Loucy (cell line): ENCODE measurements around the gene EBI3.
"Not testable (repeated sequence)": the region's sequence is repeated elsewhere in the genome, so short reads cannot be mapped to it uniquely, and the experiment has no call there.

Experiments
- H2AFZ ChIP-seq: fragments of 200-600 bp; sonication (generic); 2 replicates; pipeline ENCODE4 v1.6.0; 2016; ENCODE audit warnings: antibody characterized with exemption, mild to moderate bottlenecking, low read length, moderate library complexity
- H3F3A ChIP-seq: fragments of 200-600 bp; 2 replicates; pipeline ENCODE4 v1.6.0; 2016; ENCODE audit warnings: antibody characterized with exemption, low read depth, mild to moderate bottlenecking
- H3K27me3 ChIP-seq: fragments of 200-600 bp; sonication (generic); 2 replicates; pipeline ENCODE4 v1.6.1; 2014; ENCODE audit warnings: low read length, mild to moderate bottlenecking; ENCODE audit not compliant: insufficient read depth, poor library complexity, severe bottlenecking
- H3K36me3 ChIP-seq: fragments of 200-600 bp; sonication (generic); 2 replicates; pipeline ENCODE4 v1.6.1; 2016; ENCODE audit warnings: low read length; ENCODE audit not compliant: insufficient read depth
- H3K4me1 ChIP-seq: fragments of 200-600 bp; sonication (generic); 2 replicates; pipeline ENCODE4 v1.5.1; 2014; ENCODE audit warnings: low read length, mild to moderate bottlenecking; ENCODE audit not compliant: insufficient read depth, poor library complexity, severe bottlenecking
- H3K4me2 ChIP-seq: fragments of 200-600 bp; sonication (generic); 2 replicates; pipeline ENCODE4 v1.6.0; 2014; ENCODE audit warnings: antibody characterized with exemption, low read length, low read depth, mild to moderate bottlenecking; ENCODE audit not compliant: poor library complexity, severe bottlenecking
- H3K4me3 ChIP-seq: fragments of 200-600 bp; sonication (generic); 2 replicates; pipeline ENCODE4 v1.5.1; 2014; ENCODE audit warnings: low read length, mild to moderate bottlenecking, mixed read lengths; ENCODE audit not compliant: poor library complexity, severe bottlenecking
- H3K79me2 ChIP-seq: fragments of 200-600 bp; sonication (generic); 2 replicates; pipeline ENCODE4 v1.6.1; 2014; ENCODE audit warnings: low read length; ENCODE audit not compliant: insufficient read depth
- H3K9ac ChIP-seq: fragments of 200-600 bp; sonication (generic); 2 replicates; pipeline ENCODE4 v1.6.0; 2014; ENCODE audit warnings: mild to moderate bottlenecking, low read depth, low read length, moderate library complexity; ENCODE audit not compliant: poor library complexity, severe bottlenecking
- H3K9me2 ChIP-seq: fragments of 200-600 bp; sonication (generic); replicated peaks from 2 replicates; pipeline ENCODE4 v1.6.1; 2016; ENCODE audit warnings: low read depth, low read length, mixed read lengths
- H3K9me3 ChIP-seq: fragments of 200-600 bp; sonication (generic); 2 replicates; pipeline ENCODE4 v1.6.1; 2014; ENCODE audit warnings: mild to moderate bottlenecking, antibody characterized with exemption, low read length, low read depth; ENCODE audit not compliant: insufficient read depth
- H4K20me1 ChIP-seq: fragments of 200-600 bp; sonication (generic); 2 replicates; pipeline ENCODE4 v1.6.0; 2014; ENCODE audit warnings: antibody characterized with exemption, low read length, mild to moderate bottlenecking; ENCODE audit not compliant: insufficient read depth, poor library complexity, severe bottlenecking
- EZH2phosphoT487 ChIP-seq: fragments of 200-600 bp; IDR thresholded peaks from 2 replicates; pipeline ENCODE4 v1.6.1; 2018; ENCODE audit warnings: antibody characterized with exemption, mild to moderate bottlenecking, moderate library complexity, borderline replicate concordance
- TF ChIP-seq, protein P1 (sequence below): fragments of 200-600 bp; sonication (generic); conservative IDR thresholded peaks from 2 replicates; pipeline ENCODE4 v1.5.1; 2014; ENCODE audit warnings: mild to moderate bottlenecking, antibody characterized with exemption, low read length

Gene EBI3

DNA sequence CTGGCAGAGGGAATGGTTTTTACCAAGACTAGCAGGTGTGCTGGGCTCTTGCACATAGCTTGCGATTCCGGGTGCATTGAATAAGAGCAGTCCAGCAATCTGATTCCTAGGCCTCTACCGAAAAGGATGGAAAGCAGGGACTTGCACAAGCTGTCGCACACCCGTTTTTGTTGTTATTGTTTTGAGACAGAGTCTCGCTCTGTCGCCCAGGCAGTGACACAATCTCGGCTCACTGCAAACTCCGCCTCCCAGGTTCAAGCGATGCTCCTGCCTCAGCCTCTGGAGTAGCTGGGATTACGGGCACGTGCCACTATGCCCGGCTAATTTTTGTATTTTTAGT lies 5.5 kb downstream of the EBI3 start:
- Histone ChIP-seq H3K27me3 (no peaks in the 10 kb centered on the region), H3K9me2 (no peaks in the 10 kb centered on the region), H3K4me1 (no peaks in the 10 kb centered on the region), H3F3A (no peaks in the 10 kb centered on the region), H3K4me2 (no peak overlapping the region), H3K79me2 (no peaks in the 10 kb centered on the region), H3K9me3 (no peaks in the 10 kb centered on the region), H4K20me1 (no peaks in the 10 kb centered on the region), H3K36me3 (no peaks in the 10 kb centered on the region), H3K4me3 (no peak overlapping the region), H2AFZ (no peak overlapping the region), H3K9ac (no peak overlapping the region)
- TF ChIP-seq, protein P1, sequence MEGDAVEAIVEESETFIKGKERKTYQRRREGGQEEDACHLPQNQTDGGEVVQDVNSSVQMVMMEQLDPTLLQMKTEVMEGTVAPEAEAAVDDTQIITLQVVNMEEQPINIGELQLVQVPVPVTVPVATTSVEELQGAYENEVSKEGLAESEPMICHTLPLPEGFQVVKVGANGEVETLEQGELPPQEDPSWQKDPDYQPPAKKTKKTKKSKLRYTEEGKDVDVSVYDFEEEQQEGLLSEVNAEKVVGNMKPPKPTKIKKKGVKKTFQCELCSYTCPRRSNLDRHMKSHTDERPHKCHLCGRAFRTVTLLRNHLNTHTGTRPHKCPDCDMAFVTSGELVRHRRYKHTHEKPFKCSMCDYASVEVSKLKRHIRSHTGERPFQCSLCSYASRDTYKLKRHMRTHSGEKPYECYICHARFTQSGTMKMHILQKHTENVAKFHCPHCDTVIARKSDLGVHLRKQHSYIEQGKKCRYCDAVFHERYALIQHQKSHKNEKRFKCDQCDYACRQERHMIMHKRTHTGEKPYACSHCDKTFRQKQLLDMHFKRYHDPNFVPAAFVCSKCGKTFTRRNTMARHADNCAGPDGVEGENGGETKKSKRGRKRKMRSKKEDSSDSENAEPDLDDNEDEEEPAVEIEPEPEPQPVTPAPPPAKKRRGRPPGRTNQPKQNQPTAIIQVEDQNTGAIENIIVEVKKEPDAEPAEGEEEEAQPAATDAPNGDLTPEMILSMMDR, result no peak
- TF ChIP-seq EZH2phosphoT487, result no peak

DNA sequence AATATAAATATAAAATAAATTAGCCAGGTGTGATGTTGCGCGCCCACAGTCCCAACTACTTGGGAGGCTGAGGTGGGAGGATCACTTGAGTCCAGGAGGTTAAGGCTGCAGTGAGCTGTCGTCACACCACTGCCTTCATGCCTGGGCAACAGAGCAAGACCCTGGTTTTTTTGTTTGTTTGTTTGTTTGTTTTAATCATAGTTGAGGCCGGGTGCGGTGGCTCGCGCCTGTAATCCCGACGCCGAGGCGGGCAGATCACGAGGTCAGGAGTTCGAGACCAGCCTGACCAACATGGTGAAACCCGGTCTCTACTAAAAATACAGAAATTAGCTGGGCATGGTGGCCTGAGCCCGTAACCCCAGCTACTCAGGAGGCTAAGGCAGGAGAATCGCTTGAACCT lies 8.2 kb downstream of the EBI3 start:
- H2AFZ ChIP-seq, H3K4me2 ChIP-seq, H3K27me3 ChIP-seq, H3K36me3 ChIP-seq, H3K79me2 ChIP-seq, H3K4me3 ChIP-seq, H3K9ac ChIP-seq, H3F3A ChIP-seq, H3K9me2 ChIP-seq, H4K20me1 ChIP-seq, H3K4me1 ChIP-seq, H3K9me3 ChIP-seq: not testable (repeated sequence)

GRCh38 chr19:4238831-4239230 lies 9.5 kb downstream of the EBI3 start:
- no peaks in the 10 kb centered on the region for H3K9me2 ChIP-seq
- H3K9me3 ChIP-seq, result 0 out of 2 replicates have a peak, but pooled peaks cover 2% of the 10 kb centered on the region
- H3F3A ChIP-seq, result no peaks in the 10 kb centered on the region
- H3K4me3 ChIP-seq, result no peak overlapping the region
- no peak overlapping the region for H2AFZ ChIP-seq
- H4K20me1 ChIP-seq, result no peaks in the 10 kb centered on the region
- no peaks in the 10 kb centered on the region for H3K27me3 ChIP-seq
- H3K4me2 ChIP-seq, result no peak overlapping the region
- no peaks in the 10 kb centered on the region for H3K36me3 ChIP-seq
- H3K79me2 ChIP-seq, result no peaks in the 10 kb centered on the region
- no peak overlapping the region for H3K9ac ChIP-seq
- TF ChIP-seq, protein P1, result no peak
- no peak for TF ChIP-seq EZH2phosphoT487
- no peaks in the 10 kb centered on the region for H3K4me1 ChIP-seq

- no peak for TF ChIP-seq EZH2phosphoT487
- TF ChIP-seq, protein P1, result no peak
- H3K4me2 ChIP-seq, result no peak overlapping the region
- H3F3A ChIP-seq, result no peaks in the 10 kb centered on the region
These were observed 12.6 kb downstream of the EBI3 start for GRCh38 chr19:4241824-4242430.

GRCh38 chr19:4245938-4246337 lies 16.6 kb downstream of the EBI3 start:
- Histone ChIP-seq H3K4me1 (peaks cover 15% of the 10 kb centered on the region), H3K4me3 (peak overlapping the region; percentile 82), H3K36me3 (peaks cover 17% of the 10 kb centered on the region; the same call in 1 of the 2 replicates), H3K4me2 (peak overlapping the region; percentile 77), H2AFZ (peak overlapping the region; percentile 95), H3K9ac (peak overlapping the region; percentile 71)
- H3K27me3 ChIP-seq, H3K79me2 ChIP-seq, H3K9me3 ChIP-seq, H3K9me2 ChIP-seq, H4K20me1 ChIP-seq, H3F3A ChIP-seq: not testable (repeated sequence)

More at GRCh38 chr19:4241824-4242430, 12.6 kb downstream of the EBI3 start:
- no peak overlapping the region for H2AFZ ChIP-seq
- no peak overlapping the region for H3K9ac ChIP-seq
- H3K27me3 ChIP-seq, result no peaks in the 10 kb centered on the region
- H3K36me3 ChIP-seq, result no peaks in the 10 kb centered on the region
- H3K4me3 ChIP-seq, result no peak overlapping the region
- peaks cover 5% of the 10 kb centered on the region for H3K4me1 ChIP-seq
- no peaks in the 10 kb centered on the region for H3K79me2 ChIP-seq
- no peaks in the 10 kb centered on the region for H3K9me2 ChIP-seq
- no peaks in the 10 kb centered on the region for H4K20me1 ChIP-seq
- 0 out of 2 replicates have a peak, but pooled peaks cover 2% of the 10 kb centered on the region for H3K9me3 ChIP-seq
